Activated T-helper 1 cell treated with Interleukin-2 at 50 U/mL for 16 hours (primary cell): ENCODE data around the gene UAP1L1.

Source experiments
- DNase-seq: peaks from one replicate; pipeline ENCODE4 v3.0.0-alpha.2; 2020; ENCODE audit warnings: low read depth

Gene UAP1L1

GRCh38 chr9:137097761-137098462 is 20.6 kb downstream of the UAP1L1 start:
- no peak for DNase-seq

- DNase-seq = no peak
These were observed 21.9 kb downstream of the UAP1L1 start for GRCh38 chr9:137099231-137099630.

- DNase-seq = no peak
These were observed 26.1 kb downstream of the UAP1L1 start for GRCh38 chr9:137103206-137103999.

GRCh38 chr9:137105814-137106661 is 28.7 kb downstream of the UAP1L1 start:
- DNase-seq = no peak

GRCh38 chr9:137106662-137107250 is 29.4 kb downstream of the UAP1L1 start:
- DNase-seq = no peak

GRCh38 chr9:137107312-137107921 is 30.1 kb downstream of the UAP1L1 start:
- no peak for DNase-seq

- no peak for DNase-seq
These were observed 30.7 kb downstream of the UAP1L1 start for GRCh38 chr9:137107982-137108381.

GRCh38 chr9:137108608-137109249 is 31.4 kb downstream of the UAP1L1 start:
- DNase-seq = no peak

GRCh38 chr9:137109250-137110146 is 32.2 kb downstream of the UAP1L1 start:
- DNase-seq = no peak

- no peak for DNase-seq
These were observed 33.0 kb downstream of the UAP1L1 start for GRCh38 chr9:137110147-137110910.

- no peak for DNase-seq
These were observed 33.8 kb downstream of the UAP1L1 start for GRCh38 chr9:137110911-137111787.

GRCh38 chr9:137111788-137112563 is 34.7 kb downstream of the UAP1L1 start:
- DNase-seq = no peak

GRCh38 chr9:137112564-137113384 is 35.5 kb downstream of the UAP1L1 start:
- DNase-seq = no peak

- DNase-seq = no peak
These were observed 36.3 kb downstream of the UAP1L1 start for GRCh38 chr9:137113385-137114159.

- no peak for DNase-seq
These were observed 36.9 kb downstream of the UAP1L1 start for GRCh38 chr9:137114220-137114612.
